GM18868 (cell line): Measurements from ENCODE around the gene PRUNE2.

Source experiments
- ATAC-seq: cut with Tn5 transposase; IDR thresholded peaks from one replicate; pipeline ENCODE4 v1.9.1; 2021; ENCODE audit warnings: mild to moderate bottlenecking, moderate library complexity; ENCODE audit not compliant: unreplicated experiment

The PRUNE2 gene

GRCh38 chr9:76902395-76902794, 3.5 kb downstream of the PRUNE2 start:
- ATAC-seq: no peak

GRCh38 chr9:76901801-76902200, 4.1 kb downstream of the PRUNE2 start:
- no peak for ATAC-seq

- no peak for ATAC-seq
These were observed 5.0 kb downstream of the PRUNE2 start for GRCh38 chr9:76900884-76901440.

GRCh38 chr9:76898786-76899185, 7.1 kb downstream of the PRUNE2 start:
- ATAC-seq: no peak

- no peak for ATAC-seq
These were observed 7.9 kb downstream of the PRUNE2 start for GRCh38 chr9:76897804-76898525.

- no peak for ATAC-seq
These were observed 9.9 kb downstream of the PRUNE2 start for GRCh38 chr9:76896035-76896434.

GRCh38 chr9:76895186-76895585, 10.7 kb downstream of the PRUNE2 start:
- ATAC-seq: no peak

GRCh38 chr9:76894198-76894597, 11.7 kb downstream of the PRUNE2 start:
- ATAC-seq: no peak

- no peak for ATAC-seq
These were observed 12.4 kb downstream of the PRUNE2 start for GRCh38 chr9:76893395-76893932.

- peak; percentile 81 for ATAC-seq
These were observed 14.0 kb downstream of the PRUNE2 start for GRCh38 chr9:76891874-76892273.

GRCh38 chr9:76891279-76891678, 14.6 kb downstream of the PRUNE2 start:
- no peak for ATAC-seq

- ATAC-seq: peak; percentile 20
These were observed 18.0 kb downstream of the PRUNE2 start for GRCh38 chr9:76887951-76888350.

GRCh38 chr9:76887003-76887821, 18.7 kb downstream of the PRUNE2 start:
- peak; percentile 52 for ATAC-seq

GRCh38 chr9:76886318-76886717, 19.6 kb downstream of the PRUNE2 start:
- ATAC-seq: peak; percentile 32

- ATAC-seq: no peak
These were observed 21.1 kb downstream of the PRUNE2 start for GRCh38 chr9:76884823-76885222.

- no peak for ATAC-seq
These were observed 22.5 kb downstream of the PRUNE2 start for GRCh38 chr9:76883341-76883855.

GRCh38 chr9:76882686-76883085, 23.2 kb downstream of the PRUNE2 start:
- ATAC-seq: peak; percentile 80

GRCh38 chr9:76880210-76880609, 25.7 kb downstream of the PRUNE2 start:
- no peak for ATAC-seq

- ATAC-seq: no peak
These were observed 27.0 kb downstream of the PRUNE2 start for GRCh38 chr9:76878933-76879332.

GRCh38 chr9:76877961-76878360, 28.0 kb downstream of the PRUNE2 start:
- no peak for ATAC-seq

- no peak for ATAC-seq
These were observed 29.8 kb downstream of the PRUNE2 start for GRCh38 chr9:76876098-76876497.
